Measurements from ENCODE around the gene PELI2. TPM values are rescaled to one million over a fixed set of nuclear protein-coding genes. Genes with fewer than 3 reads are reported as not detected.

The PELI2 gene
- total RNA-seq, 1 donor from 2014 or later = 16.2 TPM

- no peaks in the 10 kb centered on the region for H3K36me3 Mint-ChIP-seq (ENCODE audit: low read depth)
- H3K4me1 Mint-ChIP-seq = peaks cover 13% of the 10 kb centered on the region
- H3K4me3 Mint-ChIP-seq = no peak overlapping the region
- no peaks in the 10 kb centered on the region for H3K27me3 Mint-ChIP-seq (ENCODE audit: low read depth)
- TF ChIP-seq CTCF (conservative IDR thresholded peaks at IDR 0.05) = no peak
- no peak overlapping the region for H3K27ac Mint-ChIP-seq (ENCODE audit: unreplicated experiment)
- no peaks in the 10 kb centered on the region for H3K9me3 Mint-ChIP-seq
- DNase-seq (ENCODE audit: low read depth, low spot score) = no peak
These were observed 149.8 kb downstream of the PELI2 start for GRCh38 chr14:56268039-56268438.

- no peak overlapping the region for H3K4me3 Mint-ChIP-seq
- no peak overlapping the region for H3K27ac Mint-ChIP-seq (ENCODE audit: unreplicated experiment)
- DNase-seq (ENCODE audit: low read depth, low spot score) = no peak
- no peaks in the 10 kb centered on the region for H3K9me3 Mint-ChIP-seq
- H3K4me1 Mint-ChIP-seq = peaks cover 13% of the 10 kb centered on the region
- H3K36me3 Mint-ChIP-seq (ENCODE audit: low read depth) = no peaks in the 10 kb centered on the region
- no peaks in the 10 kb centered on the region for H3K27me3 Mint-ChIP-seq (ENCODE audit: low read depth)
- TF ChIP-seq CTCF (conservative IDR thresholded peaks at IDR 0.05) = no peak
These were observed 150.5 kb downstream of the PELI2 start for GRCh38 chr14:56268673-56269072.

GRCh38 chr14:56270921-56271320 lies 152.7 kb downstream of the PELI2 start:
- no peak for TF ChIP-seq CTCF (conservative IDR thresholded peaks at IDR 0.05)
- peaks cover 5% of the 10 kb centered on the region for H3K36me3 Mint-ChIP-seq (ENCODE audit: low read depth)
- no peak overlapping the region for H3K4me3 Mint-ChIP-seq
- H3K27me3 Mint-ChIP-seq (ENCODE audit: low read depth) = no peaks in the 10 kb centered on the region
- H3K4me1 Mint-ChIP-seq = peaks cover 9% of the 10 kb centered on the region
- H3K27ac Mint-ChIP-seq (ENCODE audit: unreplicated experiment) = peak overlapping the region; percentile 20
- DNase-seq (ENCODE audit: low read depth, low spot score) = no peak
- peaks cover 3% of the 10 kb centered on the region for H3K9me3 Mint-ChIP-seq

GRCh38 chr14:56271970-56272369 lies 153.8 kb downstream of the PELI2 start:
- TF ChIP-seq CTCF (conservative IDR thresholded peaks at IDR 0.05) = no peak
- peaks cover 9% of the 10 kb centered on the region for H3K4me1 Mint-ChIP-seq

GRCh38 chr14:56273155-56273554 lies 154.9 kb downstream of the PELI2 start:
- Mint-ChIP-seq H3K27me3 (ENCODE audit: low read depth) (no peaks in the 10 kb centered on the region), H3K36me3 (ENCODE audit: low read depth) (peaks cover 5% of the 10 kb centered on the region), H3K27ac (ENCODE audit: unreplicated experiment) (no peak overlapping the region), H3K4me3 (no peak overlapping the region), H3K4me1 (peaks cover 9% of the 10 kb centered on the region), H3K9me3 (peaks cover 3% of the 10 kb centered on the region)
- DNase-seq (ENCODE audit: low read depth, low spot score) = no peak
- no peak for TF ChIP-seq CTCF (conservative IDR thresholded peaks at IDR 0.05)

More at GRCh38 chr14:56271970-56272369, 153.8 kb downstream of the PELI2 start:
- DNase-seq (ENCODE audit: low read depth, low spot score) = no peak
- Mint-ChIP-seq H3K4me3 (no peak overlapping the region), H3K36me3 (ENCODE audit: low read depth) (peaks cover 5% of the 10 kb centered on the region), H3K9me3 (peaks cover 3% of the 10 kb centered on the region), H3K27me3 (ENCODE audit: low read depth) (no peaks in the 10 kb centered on the region), H3K27ac (ENCODE audit: unreplicated experiment) (no peak overlapping the region)

- DNase-seq (ENCODE audit: low read depth, low spot score) = no peak
- TF ChIP-seq CTCF (conservative IDR thresholded peaks at IDR 0.05) = no peak
- no peak overlapping the region for H3K27ac Mint-ChIP-seq (ENCODE audit: unreplicated experiment)
- H3K9me3 Mint-ChIP-seq = peaks cover 3% of the 10 kb centered on the region
- H3K4me3 Mint-ChIP-seq = no peak overlapping the region
- H3K27me3 Mint-ChIP-seq (ENCODE audit: low read depth) = no peaks in the 10 kb centered on the region
- peaks cover 5% of the 10 kb centered on the region for H3K36me3 Mint-ChIP-seq (ENCODE audit: low read depth)
- peaks cover 9% of the 10 kb centered on the region for H3K4me1 Mint-ChIP-seq
These were observed 155.7 kb downstream of the PELI2 start for GRCh38 chr14:56273951-56274350.

Measured in neural crest cell (in vitro differentiated cells).